ENCODE results near the gene OLA1.

- TF ChIP-seq, protein P1, sequence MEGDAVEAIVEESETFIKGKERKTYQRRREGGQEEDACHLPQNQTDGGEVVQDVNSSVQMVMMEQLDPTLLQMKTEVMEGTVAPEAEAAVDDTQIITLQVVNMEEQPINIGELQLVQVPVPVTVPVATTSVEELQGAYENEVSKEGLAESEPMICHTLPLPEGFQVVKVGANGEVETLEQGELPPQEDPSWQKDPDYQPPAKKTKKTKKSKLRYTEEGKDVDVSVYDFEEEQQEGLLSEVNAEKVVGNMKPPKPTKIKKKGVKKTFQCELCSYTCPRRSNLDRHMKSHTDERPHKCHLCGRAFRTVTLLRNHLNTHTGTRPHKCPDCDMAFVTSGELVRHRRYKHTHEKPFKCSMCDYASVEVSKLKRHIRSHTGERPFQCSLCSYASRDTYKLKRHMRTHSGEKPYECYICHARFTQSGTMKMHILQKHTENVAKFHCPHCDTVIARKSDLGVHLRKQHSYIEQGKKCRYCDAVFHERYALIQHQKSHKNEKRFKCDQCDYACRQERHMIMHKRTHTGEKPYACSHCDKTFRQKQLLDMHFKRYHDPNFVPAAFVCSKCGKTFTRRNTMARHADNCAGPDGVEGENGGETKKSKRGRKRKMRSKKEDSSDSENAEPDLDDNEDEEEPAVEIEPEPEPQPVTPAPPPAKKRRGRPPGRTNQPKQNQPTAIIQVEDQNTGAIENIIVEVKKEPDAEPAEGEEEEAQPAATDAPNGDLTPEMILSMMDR (IDR thresholded peaks at IDR 0.05; ENCODE audit: insufficient read depth, low read length, poor library complexity, severe bottlenecking): no peak
- no peak for TF ChIP-seq EZH2phosphoT487 (conservative IDR thresholded peaks at IDR 0.05; ENCODE audit: low read length)
These were observed 162.6 kb downstream of the OLA1 start for GRCh38 chr2:174085781-174086180.
